Measurements from ENCODE around the gene GTF3C1.
"Not testable (repeated sequence)": the region's sequence is repeated elsewhere in the genome, so short reads cannot be mapped to it uniquely, and the experiment has no call there.

The GTF3C1 gene

DNA sequence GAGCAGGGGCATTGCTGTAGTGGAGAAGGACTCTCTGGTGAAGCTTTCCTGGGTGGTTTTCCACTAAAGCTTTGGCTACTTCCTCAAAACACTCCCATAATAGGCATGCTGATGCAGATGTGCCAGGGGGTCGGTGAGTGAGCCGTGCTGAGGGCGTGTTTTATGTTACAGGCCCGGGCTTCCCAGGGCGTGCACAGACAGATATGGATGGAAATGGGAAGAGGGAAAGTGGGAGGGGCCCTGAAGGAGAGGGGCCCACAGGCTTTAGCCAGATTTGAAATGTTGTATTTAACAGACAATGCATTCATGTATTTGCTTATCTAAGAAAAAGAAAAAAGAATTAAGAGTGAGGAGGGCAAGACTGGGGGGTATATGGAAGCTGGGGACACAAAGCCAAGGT is 91.5 kb downstream of the GTF3C1 start:
- no peaks in the 10 kb centered on the region for H3F3A ChIP-seq (ENCODE audit: insufficient read depth, low read length)
- H3K9me3 ChIP-seq (replicated peaks; ENCODE audit: insufficient read depth, low read length): no peaks in the 10 kb centered on the region
- no peaks in the 10 kb centered on the region for H3K4me1 ChIP-seq (ENCODE audit: low read length)
- H3K4me2 ChIP-seq (ENCODE audit: low read depth, low read length): no peak overlapping the region
- TF ChIP-seq, protein P1, sequence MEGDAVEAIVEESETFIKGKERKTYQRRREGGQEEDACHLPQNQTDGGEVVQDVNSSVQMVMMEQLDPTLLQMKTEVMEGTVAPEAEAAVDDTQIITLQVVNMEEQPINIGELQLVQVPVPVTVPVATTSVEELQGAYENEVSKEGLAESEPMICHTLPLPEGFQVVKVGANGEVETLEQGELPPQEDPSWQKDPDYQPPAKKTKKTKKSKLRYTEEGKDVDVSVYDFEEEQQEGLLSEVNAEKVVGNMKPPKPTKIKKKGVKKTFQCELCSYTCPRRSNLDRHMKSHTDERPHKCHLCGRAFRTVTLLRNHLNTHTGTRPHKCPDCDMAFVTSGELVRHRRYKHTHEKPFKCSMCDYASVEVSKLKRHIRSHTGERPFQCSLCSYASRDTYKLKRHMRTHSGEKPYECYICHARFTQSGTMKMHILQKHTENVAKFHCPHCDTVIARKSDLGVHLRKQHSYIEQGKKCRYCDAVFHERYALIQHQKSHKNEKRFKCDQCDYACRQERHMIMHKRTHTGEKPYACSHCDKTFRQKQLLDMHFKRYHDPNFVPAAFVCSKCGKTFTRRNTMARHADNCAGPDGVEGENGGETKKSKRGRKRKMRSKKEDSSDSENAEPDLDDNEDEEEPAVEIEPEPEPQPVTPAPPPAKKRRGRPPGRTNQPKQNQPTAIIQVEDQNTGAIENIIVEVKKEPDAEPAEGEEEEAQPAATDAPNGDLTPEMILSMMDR (IDR thresholded peaks at IDR 0.05; ENCODE audit: low read length): no peak
- no peak for TF ChIP-seq EZH2phosphoT487 (IDR thresholded peaks at IDR 0.05; ENCODE audit: low read length)
- no peak for TF ChIP-seq EZH2 (optimal IDR thresholded peaks at IDR 0.05; ENCODE audit: low read depth, low read length)
- no peak overlapping the region for H3K27ac ChIP-seq (ENCODE audit: low read length)
- no peaks in the 10 kb centered on the region for H3K79me2 ChIP-seq (ENCODE audit: low read length)
- DNase-seq: no peak
- no peaks in the 10 kb centered on the region for H3K9me2 ChIP-seq (replicated peaks; ENCODE audit: insufficient read depth, low read length)
- no peak overlapping the region for H2AFZ ChIP-seq (ENCODE audit: low read length)
- H3K9ac ChIP-seq (ENCODE audit: low read length): no peak overlapping the region
- no peaks in the 10 kb centered on the region for H3K27me3 ChIP-seq (replicated peaks; ENCODE audit: insufficient read depth, low read length)
- no peak overlapping the region for H3K4me3 ChIP-seq (ENCODE audit: low read length)
- no peaks in the 10 kb centered on the region for H4K20me1 ChIP-seq (ENCODE audit: insufficient read depth, low read length)
- H3K36me3 ChIP-seq (replicated peaks; ENCODE audit: insufficient read depth, low read length): no peaks in the 10 kb centered on the region

DNA sequence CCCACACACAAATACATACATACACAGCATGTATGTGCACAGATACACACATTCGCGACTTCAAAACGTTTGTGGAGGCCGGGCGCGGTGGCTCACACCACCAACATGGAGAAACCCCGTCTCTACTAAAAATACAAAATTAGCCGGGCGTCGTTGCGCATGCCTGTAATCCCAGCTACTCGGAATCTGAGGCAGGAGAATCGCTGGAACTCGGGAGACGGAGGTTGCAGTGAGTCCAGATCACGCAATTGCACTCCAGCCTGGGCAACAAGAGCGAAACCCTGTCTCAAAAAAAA is 92.2 kb downstream of the GTF3C1 start:
- not testable (repeated sequence) for H3K79me2 ChIP-seq (ENCODE audit: low read length); H3K4me2 ChIP-seq (ENCODE audit: low read depth, low read length); H3K9me2 ChIP-seq (replicated peaks; ENCODE audit: insufficient read depth, low read length); H3K4me1 ChIP-seq (ENCODE audit: low read length); H3K9me3 ChIP-seq (replicated peaks; ENCODE audit: insufficient read depth, low read length); H3K9ac ChIP-seq (ENCODE audit: low read length); H3K4me3 ChIP-seq (ENCODE audit: low read length); H2AFZ ChIP-seq (ENCODE audit: low read length); H3K27ac ChIP-seq (ENCODE audit: low read length); H4K20me1 ChIP-seq (ENCODE audit: insufficient read depth, low read length); H3F3A ChIP-seq (ENCODE audit: insufficient read depth, low read length); H3K27me3 ChIP-seq (replicated peaks; ENCODE audit: insufficient read depth, low read length); DNase-seq; H3K36me3 ChIP-seq (replicated peaks; ENCODE audit: insufficient read depth, low read length)

DNA sequence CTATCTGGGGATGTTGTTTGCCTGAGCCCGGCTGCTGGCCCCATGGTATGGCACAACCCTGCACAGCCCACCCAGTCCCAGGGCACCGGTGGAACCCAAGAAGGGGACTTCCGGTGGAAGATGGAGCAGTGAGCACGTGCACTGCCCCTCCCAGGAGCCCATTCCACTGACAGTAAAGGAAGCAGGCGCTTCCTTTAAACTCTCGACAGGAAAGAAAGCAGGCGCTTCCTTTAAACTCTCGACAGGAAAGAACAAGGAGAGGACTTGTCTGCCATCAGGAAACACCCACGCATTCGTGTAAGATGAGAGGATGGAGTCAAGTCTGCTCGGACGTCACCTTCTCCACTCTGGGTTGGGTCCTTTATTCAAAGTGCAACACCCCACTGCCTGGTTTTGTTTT is 94.0 kb downstream of the GTF3C1 start:
- Histone ChIP-seq H3K27ac (ENCODE audit: low read length) (no peak overlapping the region), H3F3A (ENCODE audit: insufficient read depth, low read length) (no peaks in the 10 kb centered on the region), H3K9me2 (replicated peaks; ENCODE audit: insufficient read depth, low read length) (no peaks in the 10 kb centered on the region), H3K4me2 (ENCODE audit: low read depth, low read length) (no peak overlapping the region), H3K9ac (ENCODE audit: low read length) (no peak overlapping the region), H3K36me3 (replicated peaks; ENCODE audit: insufficient read depth, low read length) (no peaks in the 10 kb centered on the region), H3K4me3 (ENCODE audit: low read length) (no peak overlapping the region), H3K9me3 (replicated peaks; ENCODE audit: insufficient read depth, low read length) (no peaks in the 10 kb centered on the region), H3K27me3 (replicated peaks; ENCODE audit: insufficient read depth, low read length) (no peaks in the 10 kb centered on the region), H3K79me2 (ENCODE audit: low read length) (no peaks in the 10 kb centered on the region), H4K20me1 (ENCODE audit: insufficient read depth, low read length) (no peaks in the 10 kb centered on the region), H2AFZ (ENCODE audit: low read length) (no peak overlapping the region), H3K4me1 (ENCODE audit: low read length) (no peaks in the 10 kb centered on the region)
- TF ChIP-seq EZH2 (optimal IDR thresholded peaks at IDR 0.05; ENCODE audit: low read depth, low read length) (no peak), EZH2phosphoT487 (IDR thresholded peaks at IDR 0.05; ENCODE audit: low read length) (no peak)
- TF ChIP-seq, protein P1 (IDR thresholded peaks at IDR 0.05; ENCODE audit: low read length): no peak
- no peak for DNase-seq

DNA sequence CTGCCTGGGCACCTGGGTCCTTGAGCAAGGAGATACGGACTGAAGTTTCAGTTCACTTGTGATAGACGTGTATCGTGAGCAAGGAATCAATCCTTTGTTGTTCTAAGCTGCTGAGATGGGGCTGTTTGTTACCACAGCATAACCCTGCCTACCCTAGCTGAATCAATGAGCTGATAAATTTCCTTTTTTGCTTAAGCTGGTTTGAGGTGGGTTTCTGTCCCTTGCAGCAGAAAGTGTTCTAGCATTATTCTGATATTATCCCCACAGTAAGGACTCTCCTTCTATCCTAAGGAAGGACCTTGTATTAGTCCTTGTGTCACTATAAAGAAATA is 96.3 kb downstream of the GTF3C1 start:
- Histone ChIP-seq H2AFZ (ENCODE audit: low read length) (no peak overlapping the region), H3K79me2 (ENCODE audit: low read length) (no peaks in the 10 kb centered on the region), H3K27ac (ENCODE audit: low read length) (no peak overlapping the region), H3K4me3 (ENCODE audit: low read length) (no peak overlapping the region), H3K27me3 (replicated peaks; ENCODE audit: insufficient read depth, low read length) (no peaks in the 10 kb centered on the region), H3K9ac (ENCODE audit: low read length) (no peak overlapping the region), H3K36me3 (replicated peaks; ENCODE audit: insufficient read depth, low read length) (no peaks in the 10 kb centered on the region), H3F3A (ENCODE audit: insufficient read depth, low read length) (no peaks in the 10 kb centered on the region), H3K9me3 (replicated peaks; ENCODE audit: insufficient read depth, low read length) (no peaks in the 10 kb centered on the region), H4K20me1 (ENCODE audit: insufficient read depth, low read length) (no peaks in the 10 kb centered on the region), H3K4me2 (ENCODE audit: low read depth, low read length) (no peak overlapping the region), H3K9me2 (replicated peaks; ENCODE audit: insufficient read depth, low read length) (no peaks in the 10 kb centered on the region), H3K4me1 (ENCODE audit: low read length) (no peaks in the 10 kb centered on the region)
- DNase-seq: no peak
- TF ChIP-seq, protein P1 (IDR thresholded peaks at IDR 0.05; ENCODE audit: low read length): no peak
- TF ChIP-seq EZH2phosphoT487 (IDR thresholded peaks at IDR 0.05; ENCODE audit: low read length) (no peak), EZH2 (optimal IDR thresholded peaks at IDR 0.05; ENCODE audit: low read depth, low read length) (no peak)

Measured in MM.1S (cell line).